Measurements from ENCODE around the gene PLEKHM2.

Gene PLEKHM2

GRCh38 chr1:15765495-15766194 is 81.5 kb downstream of the PLEKHM2 start:
- TF ChIP-seq EZH2 (IDR thresholded peaks at IDR 0.05; ENCODE audit: borderline replicate concordance, low read length) (no peak), CTCF (IDR thresholded peaks at IDR 0.05; ENCODE audit: low read length) (no peak)
- Histone ChIP-seq H3K4me1 (ENCODE audit: insufficient read depth, low read length, severe bottlenecking) (no peaks in the 10 kb centered on the region), H3K27ac (ENCODE audit: low read depth, low read length, poor library complexity, severe bottlenecking) (no peak overlapping the region), H2AFZ (ENCODE audit: low read length) (no peak overlapping the region), H3K79me2 (ENCODE audit: insufficient read depth, low read length) (no peaks in the 10 kb centered on the region), H3F3A (ENCODE audit: insufficient read depth, low read length) (no peaks in the 10 kb centered on the region), H3K36me3 (ENCODE audit: insufficient read depth, low read length) (no peaks in the 10 kb centered on the region), H3K9me3 (ENCODE audit: low read length) (no peaks in the 10 kb centered on the region), H3K9me2 (ENCODE audit: low read depth, low read length) (no peaks in the 10 kb centered on the region), H3K4me2 (ENCODE audit: low read length) (no peak overlapping the region), H3K9ac (ENCODE audit: low read length) (no peak overlapping the region), H3K4me3 (ENCODE audit: low read depth, low read length, poor library complexity, severe bottlenecking) (no peak overlapping the region), H3K27me3 (ENCODE audit: insufficient read depth, low read length) (peaks cover 14% of the 10 kb centered on the region), H4K20me1 (ENCODE audit: insufficient read depth, low read length) (no peaks in the 10 kb centered on the region)

GRCh38 chr1:15767941-15768340 is 83.8 kb downstream of the PLEKHM2 start:
- Histone ChIP-seq H3K79me2 (ENCODE audit: insufficient read depth, low read length) (no peaks in the 10 kb centered on the region), H4K20me1 (ENCODE audit: insufficient read depth, low read length) (no peaks in the 10 kb centered on the region), H3F3A (ENCODE audit: insufficient read depth, low read length) (no peaks in the 10 kb centered on the region), H3K9me2 (ENCODE audit: low read depth, low read length) (no peaks in the 10 kb centered on the region), H3K27me3 (ENCODE audit: insufficient read depth, low read length) (peaks cover 12% of the 10 kb centered on the region), H3K4me3 (ENCODE audit: low read depth, low read length, poor library complexity, severe bottlenecking) (no peak overlapping the region), H3K4me1 (ENCODE audit: insufficient read depth, low read length, severe bottlenecking) (no peaks in the 10 kb centered on the region), H3K4me2 (ENCODE audit: low read length) (no peak overlapping the region), H3K9me3 (ENCODE audit: low read length) (no peaks in the 10 kb centered on the region), H3K27ac (ENCODE audit: low read depth, low read length, poor library complexity, severe bottlenecking) (no peak overlapping the region), H3K36me3 (ENCODE audit: insufficient read depth, low read length) (no peaks in the 10 kb centered on the region), H3K9ac (ENCODE audit: low read length) (no peak overlapping the region), H2AFZ (ENCODE audit: low read length) (no peak overlapping the region)
- TF ChIP-seq EZH2 (IDR thresholded peaks at IDR 0.05; ENCODE audit: borderline replicate concordance, low read length) = no peak
- no peak for TF ChIP-seq CTCF (IDR thresholded peaks at IDR 0.05; ENCODE audit: low read length)

GRCh38 chr1:15768388-15768787 is 84.3 kb downstream of the PLEKHM2 start:
- Histone ChIP-seq H3K4me3 (ENCODE audit: low read depth, low read length, poor library complexity, severe bottlenecking) (no peak overlapping the region), H3F3A (ENCODE audit: insufficient read depth, low read length) (no peaks in the 10 kb centered on the region), H3K4me1 (ENCODE audit: insufficient read depth, low read length, severe bottlenecking) (no peaks in the 10 kb centered on the region), H4K20me1 (ENCODE audit: insufficient read depth, low read length) (no peaks in the 10 kb centered on the region), H2AFZ (ENCODE audit: low read length) (no peak overlapping the region), H3K9me2 (ENCODE audit: low read depth, low read length) (no peaks in the 10 kb centered on the region), H3K9me3 (ENCODE audit: low read length) (no peaks in the 10 kb centered on the region), H3K79me2 (ENCODE audit: insufficient read depth, low read length) (no peaks in the 10 kb centered on the region), H3K27me3 (ENCODE audit: insufficient read depth, low read length) (peaks cover 12% of the 10 kb centered on the region), H3K27ac (ENCODE audit: low read depth, low read length, poor library complexity, severe bottlenecking) (no peak overlapping the region), H3K4me2 (ENCODE audit: low read length) (no peak overlapping the region), H3K36me3 (ENCODE audit: insufficient read depth, low read length) (no peaks in the 10 kb centered on the region), H3K9ac (ENCODE audit: low read length) (no peak overlapping the region)
- TF ChIP-seq CTCF (IDR thresholded peaks at IDR 0.05; ENCODE audit: low read length) (no peak), EZH2 (IDR thresholded peaks at IDR 0.05; ENCODE audit: borderline replicate concordance, low read length) (no peak)

Measured in OCI-LY1 (cell line).